HCT116 (cell line): ENCODE measurements around the gene IER3IP1.

Source experiments
- CBX3 ChIP-seq: IDR thresholded peaks from 2 replicates; pipeline ENCODE4 v1.6.1; 2012; ENCODE audit warnings: low read depth
- CEBPB ChIP-seq: IDR thresholded peaks from 2 replicates; pipeline ENCODE4 v1.6.1; 2012; ENCODE audit warnings: low read depth
- CTCF ChIP-seq, 3 experiments: fragments of 200-600 bp in 1 of 3; sonication (generic) in 1 of 3; IDR thresholded peaks in 2 of 3; conservative IDR thresholded peaks in 1 of 3; 2 replicates each; pipeline ENCODE4 v1.5.1; 2012 to 2017; ENCODE audit warnings: low read depth in 2 of 3, low read length in 2 of 3, antibody characterized with exemption in 1 of 3, borderline replicate concordance in 1 of 3, control low read depth in 1 of 3, mild to moderate bottlenecking in 1 of 3, mixed read lengths in 1 of 3, mixed run types in 1 of 3, moderate library complexity in 1 of 3; ENCODE audit not compliant: insufficient read depth in 1 of 3
- EGR1 ChIP-seq: IDR thresholded peaks from 2 replicates; pipeline ENCODE4 v1.6.1; 2012; ENCODE audit warnings: low read depth
- ELF1 ChIP-seq: IDR thresholded peaks from 2 replicates; pipeline ENCODE4 v1.6.1; 2012; ENCODE audit warnings: low read depth, borderline replicate concordance
- EZH2 ChIP-seq: fragments of 200-600 bp; sonication (generic); IDR thresholded peaks from 2 replicates; pipeline ENCODE4 v1.6.1; 2017; ENCODE audit warnings: antibody characterized with exemption, mixed run types
- EZH2phosphoT487 ChIP-seq: fragments of 200-600 bp; IDR thresholded peaks from 2 replicates; pipeline ENCODE4 v1.6.1; 2018; ENCODE audit warnings: antibody characterized with exemption, borderline replicate concordance
- FOSL1 ChIP-seq: IDR thresholded peaks from 2 replicates; pipeline ENCODE4 v1.6.1; 2012; ENCODE audit warnings: low read depth
- POLR2A ChIP-seq: IDR thresholded peaks from 2 replicates; pipeline ENCODE4 v1.7.0; 2011; ENCODE audit warnings: borderline replicate concordance; ENCODE audit not compliant: insufficient read depth, insufficient read length; ENCODE audit errors: extremely low read depth
- POLR2AphosphoS5 ChIP-seq: IDR thresholded peaks from 2 replicates; pipeline ENCODE4 v1.6.1; 2011; ENCODE audit warnings: mild to moderate bottlenecking, low read depth, low read length, moderate library complexity
- RAD21 ChIP-seq: IDR thresholded peaks from 2 replicates; pipeline ENCODE4 v1.6.1; 2012; ENCODE audit warnings: low read depth, mild to moderate bottlenecking
- REST ChIP-seq: IDR thresholded peaks from 2 replicates; pipeline ENCODE4 v1.6.1; 2012; ENCODE audit warnings: low read depth
- SRF ChIP-seq: IDR thresholded peaks from 2 replicates; pipeline ENCODE4 v1.6.1; 2012; ENCODE audit warnings: low read depth
- ZFX ChIP-seq: fragments of 450-650 bp; IDR thresholded peaks from 2 replicates; pipeline ENCODE4 v1.6.1; 2017

- TF ChIP-seq RAD21 (no peak), CTCF (IDR thresholded peaks at IDR 0.05 in 2 of 3, conservative IDR thresholded peaks at IDR 0.05 in 1 of 3; ENCODE audit: borderline replicate concordance in 1 of 3, insufficient read depth in 1 of 3, low read depth in 2 of 3, low read length in 2 of 3) (no peak), ZFX (no peak), CBX3 (no peak), POLR2AphosphoS5 (no peak), REST (no peak), POLR2A (no peak), EZH2phosphoT487 (no peak), ELF1 (no peak), FOSL1 (no peak), EZH2 (no peak), SRF (no peak), EGR1 (no peak), CEBPB (no peak)
Measured at GRCh38 chr18:47110492-47111274, 65.5 kb downstream of the IER3IP1 start.
